GM18517 (cell line): ENCODE results near the gene POFUT1.
"Not testable (repeated sequence)": the region's sequence is repeated elsewhere in the genome, so short reads cannot be mapped to it uniquely, and the experiment has no call there.

Source experiments
- ATAC-seq: cut with Tn5 transposase; IDR thresholded peaks from one replicate; pipeline ENCODE4 v1.9.1; 2021; ENCODE audit warnings: mild to moderate bottlenecking, moderate library complexity; ENCODE audit not compliant: unreplicated experiment

Gene POFUT1

DNA sequence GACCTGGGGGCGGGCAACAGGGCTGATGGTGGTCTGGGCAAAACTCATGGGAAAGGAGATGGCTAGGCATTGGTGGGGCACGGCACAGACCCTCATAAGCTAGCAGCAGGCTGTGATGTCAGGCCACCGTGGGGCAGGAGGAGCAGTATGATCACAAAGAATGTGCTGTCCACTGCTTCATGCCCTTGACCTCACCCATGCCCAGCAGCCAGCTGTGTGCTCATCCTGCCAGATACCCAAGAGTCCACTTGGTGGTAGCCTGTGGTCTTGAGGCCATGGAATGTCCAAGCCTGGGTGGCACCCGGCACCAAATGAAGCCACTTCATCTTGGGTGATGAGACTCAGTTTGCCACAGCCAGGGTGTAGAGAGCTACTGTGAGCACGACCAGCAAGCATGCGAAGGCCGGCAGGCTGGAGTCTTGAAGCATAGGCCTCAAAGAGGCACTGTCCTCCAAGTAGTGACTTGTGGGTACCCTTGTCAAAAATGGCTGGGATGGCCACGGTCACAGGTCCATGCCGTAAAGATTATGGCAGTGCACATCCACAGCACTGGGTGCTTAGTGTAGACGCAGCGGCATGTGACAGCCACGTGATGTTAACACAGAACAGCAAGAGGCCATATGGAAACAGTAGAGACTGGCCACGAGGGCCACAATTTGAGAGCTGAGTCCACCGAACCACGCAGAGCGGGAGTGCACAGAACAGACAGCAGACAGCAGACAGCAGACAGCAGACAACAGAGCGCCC lies 19.1 kb upstream of the POFUT1 start:
- no peak for ATAC-seq

DNA sequence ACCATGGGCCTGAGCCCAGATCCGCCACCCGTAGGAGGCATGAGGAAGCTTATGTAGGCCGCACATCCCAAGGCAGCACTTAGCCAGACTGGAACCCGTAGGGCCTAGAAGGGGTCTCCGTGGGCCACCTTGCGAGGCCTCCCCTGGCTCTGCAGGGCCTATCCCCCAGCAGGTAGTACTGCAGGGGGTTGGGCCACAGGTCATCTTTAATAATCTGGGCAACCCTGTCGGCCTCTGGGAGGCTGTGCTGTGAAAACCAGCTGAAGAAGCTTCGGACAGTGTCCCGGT lies 18.6 kb upstream of the POFUT1 start:
- no peak for ATAC-seq

DNA sequence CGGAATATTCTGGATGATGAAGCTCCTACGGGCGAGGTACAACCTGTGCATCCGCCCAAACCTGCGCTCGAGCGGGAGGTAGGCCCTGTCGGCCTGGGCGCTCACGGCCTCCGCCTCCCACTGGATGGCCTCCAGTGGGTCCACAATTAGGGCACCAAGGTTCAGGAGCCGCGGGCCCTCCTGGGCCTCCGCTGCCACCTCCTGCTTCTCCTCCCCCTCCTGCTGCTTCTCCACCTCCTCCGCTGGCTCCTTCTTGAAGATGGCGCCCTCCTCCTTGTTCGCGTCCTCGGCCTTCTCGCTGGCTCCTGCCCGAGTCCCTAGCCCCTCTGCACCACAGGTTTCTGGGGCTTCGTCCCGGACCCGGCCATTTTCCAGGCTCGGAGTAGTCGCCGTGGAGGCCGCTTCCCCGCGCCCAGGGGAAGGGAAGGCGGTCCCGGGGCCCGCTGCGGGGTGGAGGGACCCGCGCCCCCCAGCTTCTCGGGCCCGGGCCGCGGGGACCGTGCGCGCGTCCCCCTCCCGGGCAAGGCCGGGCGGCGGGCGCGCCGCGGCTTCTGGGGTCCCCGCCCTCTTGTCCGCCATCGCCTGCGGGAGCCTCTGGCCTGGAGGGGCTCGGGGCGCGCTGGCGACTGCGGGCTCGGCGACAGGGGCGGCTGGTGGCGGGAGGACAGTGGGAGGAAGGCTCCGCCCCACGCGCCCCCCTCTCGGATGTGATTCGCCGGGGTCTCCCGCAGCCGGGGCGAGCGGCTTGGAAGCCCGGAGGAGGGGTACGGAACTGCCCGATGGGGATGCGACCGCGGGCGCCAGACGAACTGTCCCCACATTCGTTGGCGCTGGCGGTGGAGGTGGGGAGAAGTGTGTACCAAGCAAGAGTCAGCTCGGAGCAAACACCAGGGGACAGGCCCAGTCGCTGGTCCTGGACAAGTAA lies 17.7 kb upstream of the POFUT1 start:
- ATAC-seq, result no peak

DNA sequence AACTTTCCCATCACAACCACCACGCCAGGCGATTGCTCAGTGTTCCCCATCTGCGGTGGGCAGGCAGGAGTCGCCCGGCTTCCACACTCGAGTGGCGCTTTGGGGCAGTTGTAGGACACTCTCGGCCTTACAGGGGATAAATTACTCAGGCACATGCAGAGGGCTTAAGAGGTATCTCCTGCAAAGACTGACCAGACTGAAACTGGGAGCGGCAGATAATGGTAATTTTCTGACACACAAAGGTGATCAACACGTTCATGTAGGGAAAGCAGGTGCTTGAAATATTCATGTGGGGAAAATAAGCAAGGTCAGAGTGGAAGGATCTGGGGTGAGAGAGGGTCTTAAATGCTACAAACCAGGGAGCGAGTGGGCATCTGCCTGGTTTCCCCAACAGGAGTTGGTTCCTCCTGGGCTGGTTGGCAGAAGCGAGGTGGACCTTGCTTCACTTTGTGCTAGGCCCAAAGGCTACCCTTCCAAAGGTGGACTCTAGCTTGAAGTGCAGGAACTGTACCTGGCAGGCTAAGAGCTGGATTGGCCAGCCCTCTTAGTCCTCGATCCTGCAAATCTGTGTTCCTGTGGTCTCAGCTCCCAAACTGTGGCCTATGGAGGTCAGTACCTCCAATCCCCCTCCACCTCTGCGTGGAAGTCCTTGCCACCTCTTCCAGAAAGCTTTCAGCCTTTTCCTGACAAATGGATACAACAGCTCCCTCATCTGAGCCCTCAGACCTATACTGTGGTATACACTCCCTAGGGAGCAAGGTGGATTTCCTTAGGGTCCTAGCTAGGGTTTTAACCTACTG lies 16.9 kb upstream of the POFUT1 start:
- ATAC-seq, result no peak

DNA sequence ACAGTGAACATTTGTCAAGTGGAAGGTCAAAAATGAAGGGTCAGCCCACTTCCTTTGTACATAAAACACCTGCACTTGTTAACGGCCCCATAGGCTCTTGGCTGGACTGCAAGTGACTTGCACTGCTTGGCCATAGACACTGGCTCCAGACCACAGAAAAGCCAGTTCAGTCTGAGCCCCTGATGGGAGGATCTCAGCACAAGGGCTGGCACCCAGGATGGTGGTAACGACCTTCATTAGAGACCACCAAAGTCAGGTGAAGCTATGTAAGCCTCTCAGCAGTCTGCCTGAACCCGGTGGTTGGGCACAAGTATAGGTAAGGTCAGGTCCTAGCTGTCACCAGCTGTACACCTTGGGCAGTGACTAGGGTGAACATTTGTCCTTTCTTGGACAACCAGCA lies 16.3 kb upstream of the POFUT1 start:
- ATAC-seq, result no peak

DNA sequence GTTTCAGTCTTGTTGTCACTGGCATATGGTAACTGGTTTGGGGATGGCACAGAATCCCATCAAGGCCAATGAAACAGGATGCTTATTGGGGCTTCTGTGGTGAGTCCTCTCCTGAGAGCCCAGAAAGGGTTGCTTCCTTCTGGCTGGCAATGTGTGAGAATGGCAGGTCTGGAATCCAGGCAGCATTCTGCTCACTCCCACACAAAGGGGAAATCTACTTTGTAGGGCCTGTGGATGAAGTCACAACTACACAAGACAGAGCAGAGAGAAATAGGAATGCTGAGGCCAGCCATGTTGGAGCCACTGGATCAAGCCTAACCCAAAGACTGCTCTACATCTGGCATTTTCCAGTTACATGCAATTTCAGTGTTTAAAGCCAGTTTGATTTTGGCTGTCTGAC lies 15.8 kb upstream of the POFUT1 start:
- no peak for ATAC-seq

DNA sequence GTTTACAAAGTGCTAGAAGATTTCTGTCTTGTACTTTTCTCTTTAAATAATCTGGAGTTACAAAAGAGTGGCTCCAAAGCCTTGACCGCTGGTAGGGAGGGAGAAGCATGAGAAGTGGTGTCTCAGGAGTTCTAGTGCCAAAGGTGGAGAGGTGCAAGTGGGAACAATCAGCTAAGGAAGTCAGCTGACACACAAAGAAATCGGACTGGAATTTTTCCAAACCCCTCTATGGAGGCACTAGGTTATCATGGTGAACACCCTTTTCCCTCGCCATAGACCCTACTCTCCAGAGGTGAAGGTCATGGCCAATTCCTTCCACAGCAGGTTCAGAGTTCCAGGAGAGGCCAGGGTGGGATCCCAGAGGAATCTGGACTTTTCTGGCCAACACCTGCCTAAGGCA lies 15.0 kb upstream of the POFUT1 start:
- no peak for ATAC-seq

DNA sequence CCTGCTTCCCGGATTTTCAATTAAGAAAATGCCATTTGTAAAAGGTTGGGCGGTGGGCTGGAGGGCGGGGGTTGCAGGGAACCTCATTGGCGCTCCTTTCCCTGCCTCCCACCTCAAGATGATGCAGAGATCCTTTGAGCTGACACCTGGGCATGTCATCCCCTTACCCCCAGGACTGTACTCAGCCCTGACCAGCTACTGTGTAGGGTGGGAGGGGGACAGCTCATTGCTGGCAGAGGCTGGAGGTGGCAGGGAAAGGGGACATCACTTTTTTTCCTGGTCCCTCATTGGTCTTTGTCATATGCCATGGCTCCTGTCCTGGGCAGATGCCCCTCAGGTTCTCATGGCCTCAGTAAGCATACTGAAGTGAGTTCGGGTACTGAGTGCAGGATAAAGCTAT lies 14.3 kb upstream of the POFUT1 start:
- not testable (repeated sequence) for ATAC-seq

DNA sequence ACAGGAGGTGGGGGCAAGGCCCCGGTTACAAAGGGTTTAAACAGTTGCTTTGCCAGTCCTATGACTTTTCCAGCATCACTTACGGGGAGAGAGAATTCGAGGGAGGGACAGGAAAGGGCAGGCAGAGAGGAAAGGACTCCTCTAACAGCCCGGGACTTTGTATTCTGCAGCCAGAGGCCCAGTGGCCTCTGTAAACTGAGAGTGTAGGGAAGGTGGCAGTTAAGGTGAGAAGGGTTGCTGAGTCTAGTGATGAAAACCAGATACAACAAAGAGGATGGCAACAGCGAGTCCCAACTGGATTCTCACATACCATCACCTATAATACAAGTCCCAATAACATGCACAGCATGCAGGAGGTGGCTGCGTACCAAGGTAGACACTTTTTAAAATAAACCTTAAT lies 13.7 kb upstream of the POFUT1 start:
- no peak for ATAC-seq

DNA sequence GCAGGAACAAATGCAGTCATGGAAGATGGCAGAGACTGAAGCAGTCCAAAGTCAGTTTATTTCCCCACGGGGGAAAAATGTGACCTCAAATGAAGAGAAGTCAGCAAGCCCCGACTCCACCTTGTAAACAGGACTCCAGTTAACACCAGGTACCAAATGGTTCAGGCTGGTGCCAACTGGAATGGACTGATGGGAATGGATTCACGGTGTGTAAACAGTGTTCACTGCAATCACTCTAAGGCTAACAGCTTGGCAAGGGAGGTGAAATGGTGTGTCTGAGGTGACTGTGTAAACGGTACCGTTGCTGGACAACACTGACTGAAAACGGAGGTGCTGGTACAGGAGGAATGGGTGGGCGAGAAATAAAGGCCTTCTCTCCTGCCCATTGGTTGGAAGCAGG lies 12.1 kb upstream of the POFUT1 start:
- ATAC-seq, result no peak

DNA sequence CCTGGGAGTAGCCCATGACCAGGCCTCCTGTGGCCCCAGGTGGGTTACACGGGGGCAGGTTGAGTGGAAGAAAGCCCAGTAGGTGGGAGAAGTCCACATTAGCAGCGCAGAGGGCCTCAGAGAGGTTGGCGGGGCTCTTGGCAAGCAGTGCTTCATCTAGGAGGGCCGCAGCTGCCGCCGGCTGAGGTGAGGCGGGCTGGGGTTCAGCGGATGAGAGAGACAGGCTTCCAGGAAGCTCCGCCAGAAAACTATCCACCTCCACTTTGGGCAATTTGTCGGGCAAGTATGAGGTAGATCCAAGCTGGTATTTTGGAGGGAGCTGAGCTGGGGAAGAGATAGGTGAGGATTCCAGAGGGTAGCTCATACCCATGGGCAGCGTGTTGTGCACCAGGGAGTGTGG lies 11.1 kb upstream of the POFUT1 start:
- ATAC-seq, result not testable (repeated sequence)

DNA sequence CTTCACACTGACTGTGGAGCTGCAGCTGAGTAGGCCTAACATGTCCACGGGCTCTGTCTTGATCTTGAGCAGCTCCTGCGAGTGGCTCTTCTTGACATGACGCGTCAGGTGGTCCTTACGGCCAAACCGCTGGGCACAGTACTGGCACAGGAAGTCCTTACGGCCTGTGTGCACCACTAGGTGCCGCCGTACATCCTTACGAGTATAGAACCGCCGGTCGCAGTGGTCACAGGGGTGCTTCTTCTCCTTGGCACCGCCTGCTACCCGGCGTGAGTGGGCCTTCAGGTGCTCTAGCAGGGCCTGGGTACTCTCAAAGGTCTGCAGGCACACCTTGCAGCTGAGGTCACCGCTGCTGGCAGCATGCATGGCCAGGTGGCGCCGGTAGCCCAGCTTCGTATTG lies 10.5 kb upstream of the POFUT1 start:
- not testable (repeated sequence) for ATAC-seq

DNA sequence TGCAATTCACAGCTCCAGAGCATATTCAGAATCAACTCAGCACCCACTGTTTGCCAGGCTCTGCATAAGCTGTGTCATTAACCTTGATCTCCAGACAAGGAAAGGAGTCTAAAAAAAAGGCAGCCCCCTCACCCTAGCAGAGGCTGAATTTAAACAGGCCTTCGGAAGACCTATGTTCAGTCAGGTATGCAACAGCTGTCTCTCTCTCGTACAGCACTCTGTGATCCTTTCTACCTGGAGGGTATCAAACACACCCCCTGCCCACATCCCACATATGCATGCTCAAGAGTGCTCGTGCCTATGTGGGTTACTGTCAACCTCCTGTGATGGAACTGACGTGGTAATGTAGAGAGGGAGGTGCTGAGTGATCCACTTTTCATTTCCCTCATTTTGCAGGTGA lies 8.7 kb upstream of the POFUT1 start:
- no peak for ATAC-seq

DNA sequence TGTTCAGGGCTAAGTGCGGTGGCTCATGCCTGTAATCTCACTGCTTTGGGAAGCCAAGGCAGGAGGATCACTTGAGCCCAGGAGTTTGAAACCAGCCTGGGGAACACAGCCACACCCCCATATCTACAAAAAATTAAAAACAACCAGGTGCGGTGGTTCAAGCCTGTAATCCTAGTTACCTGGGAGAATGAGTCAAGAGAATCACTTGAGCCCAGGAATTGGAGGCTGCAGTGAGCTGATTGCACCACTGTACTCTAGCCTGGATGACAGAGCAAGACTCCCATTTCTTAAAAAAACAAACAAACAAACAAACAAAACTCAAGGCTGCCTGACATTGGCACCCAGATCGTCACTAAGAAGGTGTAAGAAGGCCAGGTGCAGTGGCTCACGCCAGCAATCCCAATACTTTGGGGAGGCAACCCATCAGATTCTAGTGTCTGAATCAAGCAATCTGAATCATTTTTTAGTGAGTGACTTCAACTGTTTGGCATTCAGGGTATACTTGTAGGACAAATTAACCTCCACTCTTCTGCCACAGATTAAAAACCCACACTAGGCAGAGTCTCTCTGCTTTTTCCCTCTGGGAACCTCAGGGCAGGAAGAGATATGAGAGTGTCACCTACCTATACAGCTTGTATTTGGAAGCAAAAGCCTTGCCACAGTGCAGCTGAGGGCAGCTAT lies 6.2 kb upstream of the POFUT1 start:
- no peak for ATAC-seq

DNA sequence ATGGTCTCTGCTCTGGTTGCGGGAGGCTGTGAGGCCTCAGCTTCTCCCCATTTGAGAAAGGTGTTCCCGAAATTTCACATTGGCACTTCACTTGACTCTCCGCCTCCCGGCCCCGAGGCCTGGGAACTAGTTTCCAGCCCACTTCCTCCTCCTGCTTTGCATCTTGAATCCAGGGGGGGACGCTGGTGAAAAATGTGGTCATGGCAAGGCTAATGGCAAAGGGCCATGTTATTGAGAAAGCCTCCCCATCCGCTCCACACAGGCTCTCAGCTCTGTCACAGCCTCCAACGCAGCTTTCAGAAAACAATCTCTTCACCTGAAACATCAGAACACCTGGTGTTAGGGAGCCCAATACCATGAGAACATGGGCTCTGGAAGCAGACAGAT lies 5.7 kb upstream of the POFUT1 start:
- no peak for ATAC-seq

DNA sequence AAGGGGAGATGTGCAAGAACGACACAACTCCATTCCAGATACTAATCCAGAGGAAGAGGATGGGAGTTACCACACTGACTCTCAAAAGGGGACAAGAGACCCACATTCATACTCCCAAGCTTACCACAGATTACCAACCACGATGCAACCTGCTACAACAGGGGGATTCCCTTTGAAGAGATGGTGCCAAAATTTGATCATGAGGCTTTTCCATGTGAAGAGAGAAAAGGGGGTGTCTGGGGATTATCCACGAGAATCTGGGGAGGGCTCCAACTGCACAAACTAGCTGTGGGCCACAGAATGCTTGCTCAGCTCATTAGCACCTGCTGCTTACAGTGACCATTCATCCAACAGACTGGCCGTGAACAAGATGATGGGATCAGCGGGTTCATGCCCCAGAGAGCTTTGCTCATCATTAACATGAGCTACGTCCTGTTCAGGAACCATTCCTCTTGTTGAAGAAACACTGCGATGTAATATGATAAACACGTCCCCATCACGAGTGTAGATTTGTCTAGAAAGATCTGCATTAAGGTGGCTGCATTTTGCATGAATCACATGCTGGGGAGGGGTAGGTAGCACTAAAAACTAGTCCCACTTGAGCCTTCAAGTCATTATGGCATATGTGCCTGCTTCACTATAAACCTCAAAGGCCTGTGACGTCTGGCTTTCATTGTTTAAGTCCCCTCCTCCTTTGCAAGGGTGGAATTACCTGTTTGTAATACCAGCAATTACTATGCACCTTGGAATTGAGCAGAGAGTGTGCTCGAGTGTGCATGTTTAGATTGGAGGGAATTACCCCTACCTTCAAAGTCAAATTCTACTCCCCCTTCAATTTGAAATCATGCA lies 4.1 kb upstream of the POFUT1 start:
- no peak for ATAC-seq

DNA sequence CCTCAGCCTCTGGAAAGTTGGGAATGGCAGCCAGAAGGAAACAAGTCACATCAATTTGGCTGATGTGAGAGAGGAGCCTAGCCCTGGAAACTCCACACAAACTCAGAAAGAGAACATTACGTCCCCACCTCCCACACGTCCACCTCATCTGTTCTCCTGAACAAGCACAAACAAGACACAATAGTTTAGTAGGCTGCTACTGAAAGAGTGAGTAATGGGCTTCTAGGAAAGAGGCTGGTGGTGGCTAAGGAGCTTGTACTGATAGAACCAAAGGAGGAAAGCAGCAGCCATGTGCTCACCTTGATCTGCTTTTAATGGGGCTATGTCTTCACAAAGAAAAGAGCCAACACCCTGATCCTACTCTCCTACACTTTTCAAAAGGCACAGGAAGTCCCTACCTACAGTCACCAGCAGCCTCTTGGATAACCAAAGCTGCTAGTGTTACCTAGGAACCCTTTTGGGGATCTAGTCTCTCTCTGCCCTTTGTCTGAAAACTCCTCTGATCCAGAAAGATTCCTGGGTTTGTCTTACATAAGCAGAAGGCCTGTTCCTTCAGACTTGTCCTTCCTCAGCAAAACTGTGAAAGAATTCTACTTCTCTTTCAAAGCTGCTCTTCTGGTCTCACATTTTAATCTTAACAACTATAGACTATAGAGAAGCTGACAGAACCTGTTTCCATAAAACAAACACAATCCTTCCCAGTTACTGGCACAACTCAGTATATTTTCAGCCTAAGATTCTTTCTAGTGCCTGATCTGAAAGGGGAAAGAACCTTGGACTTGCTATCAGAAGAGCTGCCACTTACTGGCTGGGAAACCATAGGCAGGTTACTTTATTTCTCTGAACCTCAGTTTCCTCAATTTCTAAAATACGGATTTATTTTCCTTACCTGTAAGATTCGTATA lies 3.2 kb upstream of the POFUT1 start:
- ATAC-seq, result no peak

DNA sequence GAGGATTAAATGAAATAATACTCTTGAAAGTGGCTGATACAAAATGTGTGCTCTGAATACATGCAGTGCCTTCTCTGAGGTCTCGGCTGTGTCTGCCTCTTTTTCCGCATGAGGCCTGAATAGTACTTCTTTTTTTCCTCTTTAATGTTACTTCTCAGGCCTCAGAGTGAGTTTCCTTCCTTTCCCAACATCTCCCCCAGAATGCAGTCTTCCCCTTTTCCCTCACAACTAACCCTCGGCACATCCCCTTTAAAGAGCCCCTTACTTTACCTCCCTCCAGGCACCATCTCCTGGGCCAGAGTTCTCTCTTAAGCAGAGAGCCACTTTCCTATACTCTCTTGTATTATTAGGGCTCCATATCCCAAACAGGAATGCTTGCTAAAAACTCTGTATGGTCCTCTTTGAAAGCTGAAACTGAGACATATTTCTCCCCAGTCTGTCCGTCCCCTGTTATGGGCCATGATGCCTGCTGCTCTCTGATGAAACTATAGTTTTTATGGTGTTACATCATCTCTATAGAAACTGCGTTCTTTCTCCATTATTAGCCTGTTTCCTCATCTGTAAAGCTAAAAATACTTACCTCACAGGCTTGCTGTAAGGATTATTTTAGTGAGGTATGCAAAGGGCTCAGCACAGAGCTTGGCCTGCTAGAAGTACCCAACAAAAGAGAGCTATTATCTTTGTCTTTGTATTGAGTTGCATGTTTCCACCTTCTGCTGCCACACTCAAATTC lies 2.4 kb upstream of the POFUT1 start:
- ATAC-seq, result no peak
